K562 (cell line): ENCODE measurements around the gene YLPM1. TPM values are rescaled to one million over a fixed set of nuclear protein-coding genes. Genes with fewer than 3 reads are reported as not detected.

Experiments used
- CREB3L1 ChIP-seq: fragments of 450-650 bp; IDR thresholded peaks from 2 replicates; pipeline ENCODE4 v1.6.1; 2014; ENCODE audit warnings: low read depth, mild to moderate bottlenecking, moderate library complexity, borderline replicate concordance
- CREB5 ChIP-seq: fragments of 250-450 bp; sonication (Bioruptor Pico); IDR thresholded peaks from 2 replicates; pipeline ENCODE4 v1.5.0; 2020; ENCODE audit warnings: mild to moderate bottlenecking
- GTF2E2 ChIP-seq: fragments of 200-800 bp; sonication (Bioruptor generic); IDR thresholded peaks from 2 replicates; pipeline ENCODE4 v1.6.1; 2016; ENCODE audit warnings: missing genetic modification characterization, missing compliant biosample characterization
- HDAC1 ChIP-seq, 2 experiments: fragments of 450-650 bp; IDR thresholded peaks; 2 replicates each; pipeline ENCODE4 v1.6.1; 2016 to 2017; ENCODE audit warnings: inconsistent platforms in 1 of 2, mild to moderate bottlenecking in 1 of 2, moderate library complexity in 1 of 2
- MED1 ChIP-seq: sonication (generic); formaldehyde crosslinking; IDR thresholded peaks from 2 replicates; pipeline ENCODE4 v1.8.1; 2023; ENCODE audit warnings: missing genetic modification reagents, borderline replicate concordance
- NR1H2 ChIP-seq: sonication (generic); formaldehyde crosslinking; IDR thresholded peaks from 2 replicates; pipeline ENCODE4 v1.4.0; 2020; ENCODE audit warnings: mild to moderate bottlenecking, missing genetic modification reagents
- PCBP1 ChIP-seq: fragments of 200-400 bp; formaldehyde crosslinking; IDR thresholded peaks from 2 replicates; pipeline ENCODE4 v1.6.1; 2018; ENCODE audit warnings: mild to moderate bottlenecking, low read depth, low read length; ENCODE audit not compliant: poor library complexity, severe bottlenecking
- REST ChIP-seq, 2 experiments: fragments of 450-650 bp; formaldehyde crosslinking in 1 of 2; IDR thresholded peaks; 2 replicates each; pipeline versions ENCODE4 v1.4.0 to v1.6.1; 2014 to 2020; ENCODE audit warnings: mild to moderate bottlenecking in 2 of 2, borderline replicate concordance in 1 of 2, low read depth in 1 of 2
- SRSF9 ChIP-seq: fragments of 200-400 bp; formaldehyde crosslinking; IDR thresholded peaks from 2 replicates; pipeline ENCODE4 v1.6.1; 2017; ENCODE audit warnings: low read depth, low read length, borderline replicate concordance
- ZFP30 ChIP-seq: fragments of 250-450 bp; sonication (Bioruptor Pico); IDR thresholded peaks from 2 replicates; pipeline ENCODE4 v1.8.0; 2022; ENCODE audit warnings: moderate library complexity, mild to moderate bottlenecking, inconsistent platforms, borderline replicate concordance
- ZNF12 ChIP-seq: sonication (generic); formaldehyde crosslinking; IDR thresholded peaks from 2 replicates; pipeline ENCODE4 v1.4.0; 2020; ENCODE audit warnings: mild to moderate bottlenecking, missing genetic modification reagents
- ZNF239 ChIP-seq: fragments of 250-450 bp; sonication (Bioruptor Pico); IDR thresholded peaks from 2 replicates; pipeline ENCODE4 v1.4.0; 2020; ENCODE audit warnings: mild to moderate bottlenecking
- polyA plus RNA-seq, 8 experiments: library from polyadenylated mRNA; depleted of rRNA in 4 of 8; stranded (reverse) in 5 of 8; unstranded in 3 of 8; fragments of >200 nt; fragmentation: Nextera tagmentation in 2 of 8; fragmentation: Illumina TruSeq in 1 of 8; extraction: Ambion mirVana in 2 of 8; extraction: Trizol in 1 of 8; gene quantifications; 2 replicates each; pipeline versions ENCODE4 v1.2.1 to v1.2.3, GENCODE V29; 2011 to 2014; ENCODE audit warnings: inconsistent platforms in 1 of 8, missing spikeins in 1 of 8
- total RNA-seq, 7 experiments: library from RNA; depleted of rRNA in 6 of 7; stranded (reverse); fragments of >200 nt in 6 of 7; fragmentation: Illumina TruSeq in 2 of 7; extraction: Trizol in 2 of 7; gene quantifications; 2 replicates each; pipeline versions ENCODE4 v1.2.1 to v1.2.3, GENCODE V29; 2011 to 2021; ENCODE audit warnings: low replicate concordance in 1 of 7
- TF ChIP-seq, protein P1 (sequence below): fragments of 450-650 bp; formaldehyde crosslinking; IDR thresholded peaks from 2 replicates; pipeline ENCODE4 v1.4.0; 2020; ENCODE audit warnings: mild to moderate bottlenecking
- TF ChIP-seq, protein P2 (sequence below), 2 experiments: fragments of 200-800 bp in 1 of 2; sonication (Bioruptor generic) in 1 of 2; sonication (generic) in 1 of 2; formaldehyde crosslinking in 1 of 2; IDR thresholded peaks in 1 of 2; conservative IDR thresholded peaks in 1 of 2; 2 replicates each; pipeline versions ENCODE4 v1.5.0 to v1.6.1; 2016 to 2020; ENCODE audit warnings: missing compliant biosample characterization in 1 of 2, missing genetic modification characterization in 1 of 2, missing genetic modification reagents in 1 of 2

YLPM1 gene
- total and polyA plus RNA-seq, 9 of the 15 experiments (the other 6 are each of a cell fraction or from before 2014, with no cell fraction given), result 7.2 to 32.7 (median 14.6) TPM

- TF ChIP-seq REST (IDR thresholded peaks at IDR 0.05; ENCODE audit: borderline replicate concordance) (no peak), REST (CRISPR knock-in tag; IDR thresholded peaks at IDR 0.05; ENCODE audit: low read depth) (no peak), SRSF9 (no peak), CREB3L1 (no peak), ZNF12 (no peak), ZFP30 (CRISPR knock-in tag) (no peak), HDAC1 (IDR thresholded peaks at IDR 0.05) (peak; percentile 36 to 92; a peak in 2 of 4 replicates), CREB5 (CRISPR knock-in tag) (no peak), GTF2E2 (tag) (no peak), NR1H2 (CRISPR knock-in tag) (no peak), PCBP1 (no peak), MED1 (no peak), ZNF239 (CRISPR knock-in tag) (no peak)
- TF ChIP-seq, protein P1, sequence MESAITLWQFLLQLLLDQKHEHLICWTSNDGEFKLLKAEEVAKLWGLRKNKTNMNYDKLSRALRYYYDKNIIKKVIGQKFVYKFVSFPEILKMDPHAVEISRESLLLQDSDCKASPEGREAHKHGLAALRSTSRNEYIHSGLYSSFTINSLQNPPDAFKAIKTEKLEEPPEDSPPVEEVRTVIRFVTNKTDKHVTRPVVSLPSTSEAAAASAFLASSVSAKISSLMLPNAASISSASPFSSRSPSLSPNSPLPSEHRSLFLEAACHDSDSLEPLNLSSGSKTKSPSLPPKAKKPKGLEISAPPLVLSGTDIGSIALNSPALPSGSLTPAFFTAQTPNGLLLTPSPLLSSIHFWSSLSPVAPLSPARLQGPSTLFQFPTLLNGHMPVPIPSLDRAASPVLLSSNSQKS (CRISPR knock-in tag), result no peak
- TF ChIP-seq, protein P2, sequence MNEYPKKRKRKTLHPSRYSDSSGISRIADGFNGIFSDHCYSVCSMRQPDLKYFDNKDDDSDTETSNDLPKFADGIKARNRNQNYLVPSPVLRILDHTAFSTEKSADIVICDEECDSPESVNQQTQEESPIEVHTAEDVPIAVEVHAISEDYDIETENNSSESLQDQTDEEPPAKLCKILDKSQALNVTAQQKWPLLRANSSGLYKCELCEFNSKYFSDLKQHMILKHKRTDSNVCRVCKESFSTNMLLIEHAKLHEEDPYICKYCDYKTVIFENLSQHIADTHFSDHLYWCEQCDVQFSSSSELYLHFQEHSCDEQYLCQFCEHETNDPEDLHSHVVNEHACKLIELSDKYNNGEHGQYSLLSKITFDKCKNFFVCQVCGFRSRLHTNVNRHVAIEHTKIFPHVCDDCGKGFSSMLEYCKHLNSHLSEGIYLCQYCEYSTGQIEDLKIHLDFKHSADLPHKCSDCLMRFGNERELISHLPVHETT (CRISPR knock-in tag; conservative IDR thresholded peaks at IDR 0.05 in 1 of 2, IDR thresholded peaks at IDR 0.05 in 1 of 2), result no peak
These were observed 28.0 kb upstream of the YLPM1 start (continued) for GRCh38 chr14:74735125-74735524.
